ELF-1 (cell line): ENCODE measurements around the gene WEE1.
"Not testable (repeated sequence)": the region's sequence is repeated elsewhere in the genome, so short reads cannot be mapped to it uniquely, and the experiment has no call there.

Source experiments
- DNase-seq: peaks from one replicate; pipeline ENCODE4 v3.0.0-alpha.2; 2016; ENCODE audit warnings: low read depth, low spot score

Gene WEE1

GRCh38 chr11:9596926-9597464 is 23.5 kb downstream of the WEE1 start:
- no peak for DNase-seq

GRCh38 chr11:9600166-9600565 is 26.7 kb downstream of the WEE1 start:
- DNase-seq, result no peak

- no peak for DNase-seq
These were observed 27.2 kb downstream of the WEE1 start for GRCh38 chr11:9600644-9601036.

GRCh38 chr11:9601037-9601875 is 27.8 kb downstream of the WEE1 start:
- peak; percentile 55 for DNase-seq

GRCh38 chr11:9601876-9602199 is 28.4 kb downstream of the WEE1 start:
- DNase-seq, result no peak

GRCh38 chr11:9603214-9603613 is 29.7 kb downstream of the WEE1 start:
- not testable (repeated sequence) for DNase-seq

GRCh38 chr11:9604134-9604533 is 30.7 kb downstream of the WEE1 start:
- DNase-seq, result no peak

- DNase-seq, result no peak
These were observed 32.3 kb downstream of the WEE1 start for GRCh38 chr11:9605742-9606141.

- peak; percentile 80 for DNase-seq
These were observed 33.5 kb downstream of the WEE1 start for GRCh38 chr11:9606809-9607510.

GRCh38 chr11:9607511-9607899 is 34.0 kb downstream of the WEE1 start:
- peak; percentile 78 for DNase-seq

GRCh38 chr11:9609002-9609759 is 35.7 kb downstream of the WEE1 start:
- DNase-seq, result no peak

GRCh38 chr11:9609841-9610240 is 36.4 kb downstream of the WEE1 start:
- DNase-seq, result no peak

- DNase-seq, result peak; percentile 96
These were observed 39.8 kb downstream of the WEE1 start for GRCh38 chr11:9613118-9613829.

- peak; percentile 87 for DNase-seq
These were observed 40.6 kb downstream of the WEE1 start for GRCh38 chr11:9613830-9614762.

- DNase-seq, result no peak
These were observed 41.6 kb downstream of the WEE1 start for GRCh38 chr11:9615031-9615451.

- no peak for DNase-seq
These were observed 42.7 kb downstream of the WEE1 start for GRCh38 chr11:9616042-9616675.

- DNase-seq, result no peak
These were observed 43.4 kb downstream of the WEE1 start for GRCh38 chr11:9616858-9617257.

GRCh38 chr11:9617940-9618339 is 44.5 kb downstream of the WEE1 start:
- DNase-seq, result no peak

GRCh38 chr11:9619004-9619403 is 45.5 kb downstream of the WEE1 start:
- no peak for DNase-seq

GRCh38 chr11:9619971-9620370 is 46.5 kb downstream of the WEE1 start:
- peak; percentile 60 for DNase-seq
